22Rv1 (cell line): ENCODE measurements around the gene MSI2.

Experiments
- CTCF ChIP-seq: fragments of 450-650 bp; IDR thresholded peaks from 2 replicates; pipeline ENCODE4 v1.5.1; 2017; ENCODE audit warnings: mild to moderate bottlenecking
- ZFX ChIP-seq: fragments of 450-650 bp; IDR thresholded peaks from 2 replicates; pipeline ENCODE4 v1.6.1; 2017; ENCODE audit warnings: antibody characterized with exemption, borderline replicate concordance

GRCh38 chr17:57397402-57397801, 141.1 kb downstream of the MSI2 start:
- no peak for TF ChIP-seq CTCF
- no peak for TF ChIP-seq ZFX
